CD8-positive, alpha-beta memory T cell (primary cell): ENCODE data around the gene POU2F3. TPM values are rescaled to one million over a fixed set of nuclear protein-coding genes. Genes with fewer than 3 reads are reported as not detected.

ENCODE experiments used
- CTCF ChIA-PET: fragments of 350-600 bp; sonication (Branson Sonifier 250); formaldehyde crosslinking; loops from one replicate; lab custom pipeline; 2021; ENCODE audit warnings: antibody characterized with exemption; lab: Charles Lee
- POLR2A ChIA-PET: fragments of 350-600 bp; sonication (Branson Sonifier 250); formaldehyde crosslinking; loops from one replicate; lab custom pipeline; 2021; ENCODE audit warnings: antibody characterized with exemption; lab: Charles Lee
- DNase-seq, 5 donors: peaks; one replicate each; pipeline versions ENCODE4 v3.0.0 to v3.0.0-alpha.2; 2020 to 2022; ENCODE audit warnings: mixed read lengths in 1 of 5
- H3K27ac ChIP-seq: one replicate; pipeline ENCODE4 v1.7.0; 2013; ENCODE audit warnings: low read depth, mild to moderate bottlenecking, low read length, moderate library complexity
- H3K27me3 ChIP-seq: 2 replicates; pipeline ENCODE4 v1.7.0; 2013; ENCODE audit warnings: low read length, mild to moderate bottlenecking; ENCODE audit not compliant: insufficient read depth, poor library complexity, severe bottlenecking
- H3K36me3 ChIP-seq: 2 replicates; pipeline ENCODE4 v1.7.0; 2013; ENCODE audit warnings: mild to moderate bottlenecking, low read length, moderate library complexity; ENCODE audit not compliant: insufficient read depth
- H3K4me1 ChIP-seq: 2 replicates; pipeline ENCODE4 v1.7.0; 2013; ENCODE audit warnings: mild to moderate bottlenecking, low read length, moderate library complexity; ENCODE audit not compliant: insufficient read depth
- H3K4me3 ChIP-seq: 2 replicates; pipeline ENCODE4 v1.7.0; 2013; ENCODE audit warnings: mild to moderate bottlenecking, low read length
- H3K9me3 ChIP-seq: 2 replicates; pipeline ENCODE4 v1.7.0; 2013; ENCODE audit warnings: mild to moderate bottlenecking, low read length
- H3K27ac Mint-ChIP-seq, 8 donors: one replicate each; pipeline ENCODE4 v1.8.0; 2020 to 2021; ENCODE audit warnings: mixed read lengths in 8 of 8, mild to moderate bottlenecking in 6 of 8, inconsistent platforms in 3 of 8, moderate library complexity in 3 of 8
- H3K27me3 Mint-ChIP-seq, 2 donors: one replicate each; pipeline ENCODE4 v1.8.0; 2020 to 2021; ENCODE audit warnings: mixed read lengths in 2 of 2, mild to moderate bottlenecking in 1 of 2, moderate library complexity in 1 of 2
- H3K36me3 Mint-ChIP-seq, 3 donors: one replicate each; pipeline ENCODE4 v1.8.0; 2020 to 2021; ENCODE audit warnings: mixed read lengths in 3 of 3, inconsistent platforms in 1 of 3, mild to moderate bottlenecking in 1 of 3
- H3K4me1 Mint-ChIP-seq, 3 donors: one replicate each; pipeline ENCODE4 v1.8.0; 2020 to 2021; ENCODE audit warnings: mixed read lengths in 3 of 3, inconsistent platforms in 1 of 3, mild to moderate bottlenecking in 1 of 3
- H3K4me3 Mint-ChIP-seq, 7 donors: one replicate each; pipeline ENCODE4 v1.8.0; 2020 to 2021; ENCODE audit warnings: mixed read lengths in 7 of 7, mild to moderate bottlenecking in 6 of 7, moderate library complexity in 4 of 7, inconsistent platforms in 2 of 7
- H3K9me3 Mint-ChIP-seq, 5 donors: one replicate each; pipeline ENCODE4 v1.8.0; 2020 to 2022; ENCODE audit warnings: mixed read lengths in 5 of 5, mild to moderate bottlenecking in 3 of 5, moderate library complexity in 2 of 5, inconsistent platforms in 1 of 5
- polyA plus RNA-seq: library from polyadenylated mRNA; unstranded; fragments of 300-500 nt; fragmentation: Illumina TruSeq; gene quantifications from one replicate; pipeline ENCODE4 v1.2.3, GENCODE V29; 2021
- total RNA-seq, 2 experiments: library from RNA; stranded (reverse); gene quantifications; one replicate each; pipeline ENCODE4 v1.2.3, GENCODE V29; 2021

The POU2F3 gene
- total and polyA plus RNA-seq, 3 experiments from 2014 or later, result not detected

GRCh38 chr11:120303004-120303637 lies 63.2 kb downstream of the POU2F3 start:
- CTCF ChIA-PET, result interaction anchor here (0.8 to 3.5 kb wide), 16 partner anchors 9 to 382 kb away, joined by 3 to 39 read pairs (median 4); no protein-coding TSS in a partner anchor
- peaks cover 4% of the 10 kb centered on the region for H3K27me3 ChIP-seq
- no peak overlapping the region for H3K4me3 ChIP-seq
- POLR2A ChIA-PET, result no interaction called here
- DNase-seq, result peak; percentile 24 to 61 (median 36)
- H3K4me1 ChIP-seq, result no peaks in the 10 kb centered on the region
- Mint-ChIP-seq H3K4me3 (no peak overlapping the region), H3K9me3 (no peaks in the 10 kb centered on the region), H3K27ac (no peak overlapping the region), H3K4me1 (no peaks in the 10 kb centered on the region), H3K27me3 (peaks cover 13 to 50% of the 10 kb centered on the region in 2 donors), H3K36me3 (no peaks in the 10 kb centered on the region)
- no peak overlapping the region for H3K27ac ChIP-seq
- no peaks in the 10 kb centered on the region for H3K36me3 ChIP-seq
- no peaks in the 10 kb centered on the region for H3K9me3 ChIP-seq

- Mint-ChIP-seq H3K9me3 (no peaks in the 10 kb centered on the region), H3K4me3 (no peak overlapping the region), H3K4me1 (no peaks in the 10 kb centered on the region), H3K36me3 (no peaks in the 10 kb centered on the region), H3K27me3 (peaks cover 6 to 42% of the 10 kb centered on the region in 2 donors), H3K27ac (no peak overlapping the region)
- CTCF ChIA-PET, result interaction anchor here (1.0 to 3.5 kb wide), 3 partner anchors 13 to 70 kb away, joined by 3 to 39 read pairs (median 9); no protein-coding TSS in a partner anchor
- Histone ChIP-seq H3K36me3 (no peaks in the 10 kb centered on the region), H3K4me3 (no peak overlapping the region), H3K4me1 (no peaks in the 10 kb centered on the region), H3K27me3 (peaks cover 4% of the 10 kb centered on the region), H3K27ac (no peak overlapping the region), H3K9me3 (no peaks in the 10 kb centered on the region)
- DNase-seq, result no peak
- POLR2A ChIA-PET, result no interaction called here
Observed at GRCh38 chr11:120304526-120304925, 64.6 kb downstream of the POU2F3 start.

- Histone ChIP-seq H3K4me3 (no peak overlapping the region), H3K27me3 (peaks cover 4% of the 10 kb centered on the region), H3K9me3 (no peaks in the 10 kb centered on the region), H3K4me1 (no peaks in the 10 kb centered on the region), H3K27ac (no peak overlapping the region), H3K36me3 (no peaks in the 10 kb centered on the region)
- ChIA-PET CTCF (interaction anchor here (1.0 to 3.5 kb wide), 2 partner anchors 37 to 71 kb away, joined by 3 to 39 read pairs; no protein-coding TSS in a partner anchor), POLR2A (no interaction called here)
- Mint-ChIP-seq H3K4me3 (no peak overlapping the region), H3K27ac (no peak overlapping the region), H3K9me3 (no peaks in the 10 kb centered on the region), H3K27me3 (peaks cover 6 to 37% of the 10 kb centered on the region in 2 donors), H3K4me1 (no peaks in the 10 kb centered on the region), H3K36me3 (no peaks in the 10 kb centered on the region)
- DNase-seq, result no peak
Observed at GRCh38 chr11:120305286-120305685, 65.3 kb downstream of the POU2F3 start.

GRCh38 chr11:120306519-120307242 lies 66.7 kb downstream of the POU2F3 start:
- H3K27me3 ChIP-seq, result peaks cover 4% of the 10 kb centered on the region
- no peak overlapping the region for H3K27ac ChIP-seq
- no peak overlapping the region for H3K4me3 ChIP-seq
- Mint-ChIP-seq H3K27ac (no peak overlapping the region), H3K27me3 (peaks cover 6 to 32% of the 10 kb centered on the region in 2 donors), H3K4me1 (no peaks in the 10 kb centered on the region), H3K9me3 (no peaks in the 10 kb centered on the region), H3K4me3 (no peak overlapping the region), H3K36me3 (no peaks in the 10 kb centered on the region)
- no peaks in the 10 kb centered on the region for H3K36me3 ChIP-seq
- DNase-seq, result no peak
- no peaks in the 10 kb centered on the region for H3K9me3 ChIP-seq
- POLR2A ChIA-PET, result no interaction called here
- CTCF ChIA-PET, result no interaction called here
- no peaks in the 10 kb centered on the region for H3K4me1 ChIP-seq

- Mint-ChIP-seq H3K27me3 (peaks cover 6 to 29% of the 10 kb centered on the region in 2 donors), H3K9me3 (no peaks in the 10 kb centered on the region), H3K4me3 (no peak overlapping the region), H3K4me1 (no peaks in the 10 kb centered on the region), H3K27ac (no peak overlapping the region), H3K36me3 (no peaks in the 10 kb centered on the region)
- H3K27ac ChIP-seq, result no peak overlapping the region
- ChIA-PET POLR2A (no interaction called here), CTCF (no interaction called here)
- no peak for DNase-seq
- H3K4me3 ChIP-seq, result no peak overlapping the region
- no peaks in the 10 kb centered on the region for H3K36me3 ChIP-seq
- peaks cover 4% of the 10 kb centered on the region for H3K27me3 ChIP-seq
- no peaks in the 10 kb centered on the region for H3K4me1 ChIP-seq
- H3K9me3 ChIP-seq, result no peaks in the 10 kb centered on the region
Observed at GRCh38 chr11:120307476-120307875, 67.5 kb downstream of the POU2F3 start.

- H3K27ac Mint-ChIP-seq, result no peak overlapping the region
- H3K27me3 Mint-ChIP-seq, result peaks cover 5 to 33% of the 10 kb centered on the region in 2 donors
- H3K4me3 ChIP-seq, result no peak overlapping the region
- no peaks in the 10 kb centered on the region for H3K36me3 ChIP-seq
- no peak for DNase-seq
- POLR2A ChIA-PET, result no interaction called here
- H3K36me3 Mint-ChIP-seq, result no peaks in the 10 kb centered on the region
- H3K4me1 Mint-ChIP-seq, result no peaks in the 10 kb centered on the region
- H3K4me3 Mint-ChIP-seq, result no peak overlapping the region
- H3K4me1 ChIP-seq, result no peaks in the 10 kb centered on the region
- no peak overlapping the region for H3K27ac ChIP-seq
- H3K27me3 ChIP-seq, result peaks cover 4% of the 10 kb centered on the region
- H3K9me3 ChIP-seq, result no peaks in the 10 kb centered on the region
- CTCF ChIA-PET, result no interaction called here
- H3K9me3 Mint-ChIP-seq, result no peaks in the 10 kb centered on the region
Observed at GRCh38 chr11:120308081-120308480, 68.1 kb downstream of the POU2F3 start.

- Histone ChIP-seq H3K4me1 (no peaks in the 10 kb centered on the region), H3K27me3 (peaks cover under 1% of the 10 kb centered on the region), H3K27ac (no peak overlapping the region), H3K4me3 (no peak overlapping the region), H3K36me3 (no peaks in the 10 kb centered on the region), H3K9me3 (no peaks in the 10 kb centered on the region)
- DNase-seq, result no peak
- Mint-ChIP-seq H3K36me3 (no peaks in the 10 kb centered on the region), H3K27ac (no peak overlapping the region), H3K9me3 (no peaks in the 10 kb centered on the region), H3K4me3 (no peak overlapping the region), H3K27me3 (peaks cover 3 to 21% of the 10 kb centered on the region in 2 donors), H3K4me1 (no peaks in the 10 kb centered on the region)
- CTCF ChIA-PET, result interaction anchor here (1.1 kb wide), 1 partner anchor 22 kb away, joined by 3 read pairs; no protein-coding TSS in a partner anchor
- POLR2A ChIA-PET, result no interaction called here
Observed at GRCh38 chr11:120310870-120311269, 70.9 kb downstream of the POU2F3 start.

- CTCF ChIA-PET, result interaction anchor here (1.2 to 1.9 kb wide), 2 partner anchors 10 to 12 kb away, joined by 3 to 5 read pairs; partner anchors contain the start of gene TLCD5
- no peaks in the 10 kb centered on the region for H3K9me3 ChIP-seq
- POLR2A ChIA-PET, result no interaction called here
Observed at GRCh38 chr11:120314861-120315260, 74.9 kb downstream of the POU2F3 start.

More at GRCh38 chr11:120314861-120315260, 74.9 kb downstream of the POU2F3 start:
- H3K27ac ChIP-seq, result no peak overlapping the region
- no peaks in the 10 kb centered on the region for H3K4me1 ChIP-seq
- Mint-ChIP-seq H3K4me1 (no peaks in the 10 kb centered on the region), H3K36me3 (no peaks in the 10 kb centered on the region), H3K27me3 (peaks cover 7 to 21% of the 10 kb centered on the region in 2 donors), H3K27ac (no peak overlapping the region), H3K9me3 (no peaks in the 10 kb centered on the region), H3K4me3 (no peak overlapping the region)
- H3K27me3 ChIP-seq, result no peaks in the 10 kb centered on the region
- no peak overlapping the region for H3K4me3 ChIP-seq
- H3K36me3 ChIP-seq, result no peaks in the 10 kb centered on the region
- DNase-seq, result no peak
